GM10847 (cell line): ENCODE data around the gene SURF1.

Experiments
- POLR2A ChIP-seq: IDR thresholded peaks from 2 replicates; pipeline ENCODE4 v1.6.1; 2011; ENCODE audit not compliant: insufficient read length; ENCODE audit errors: extremely low read depth

The SURF1 gene

DNA sequence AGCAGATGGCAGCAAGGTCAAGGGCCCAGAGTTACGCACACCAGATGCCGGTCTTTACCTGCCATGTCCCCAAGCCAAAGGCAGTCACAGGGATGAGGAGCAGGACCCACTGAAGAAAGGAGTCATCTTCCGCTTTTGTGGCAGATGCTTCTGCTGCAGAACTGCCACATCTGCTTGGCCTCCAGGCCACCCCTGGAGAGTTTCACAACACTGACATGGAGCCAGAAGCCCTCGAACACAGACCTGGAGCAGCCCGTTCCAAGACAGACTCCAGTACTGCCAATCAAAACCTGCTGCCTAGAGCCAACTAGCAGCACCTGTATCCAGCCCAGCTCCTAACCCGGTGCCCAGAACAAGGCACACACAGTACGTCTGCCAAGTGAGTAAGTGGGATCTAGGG is 1.5 kb downstream of the SURF1 start:
- TF ChIP-seq POLR2A = no peak

- no peak for TF ChIP-seq POLR2A
These were observed 2.7 kb downstream of the SURF1 start for GRCh38 chr9:133353548-133353947.

DNA sequence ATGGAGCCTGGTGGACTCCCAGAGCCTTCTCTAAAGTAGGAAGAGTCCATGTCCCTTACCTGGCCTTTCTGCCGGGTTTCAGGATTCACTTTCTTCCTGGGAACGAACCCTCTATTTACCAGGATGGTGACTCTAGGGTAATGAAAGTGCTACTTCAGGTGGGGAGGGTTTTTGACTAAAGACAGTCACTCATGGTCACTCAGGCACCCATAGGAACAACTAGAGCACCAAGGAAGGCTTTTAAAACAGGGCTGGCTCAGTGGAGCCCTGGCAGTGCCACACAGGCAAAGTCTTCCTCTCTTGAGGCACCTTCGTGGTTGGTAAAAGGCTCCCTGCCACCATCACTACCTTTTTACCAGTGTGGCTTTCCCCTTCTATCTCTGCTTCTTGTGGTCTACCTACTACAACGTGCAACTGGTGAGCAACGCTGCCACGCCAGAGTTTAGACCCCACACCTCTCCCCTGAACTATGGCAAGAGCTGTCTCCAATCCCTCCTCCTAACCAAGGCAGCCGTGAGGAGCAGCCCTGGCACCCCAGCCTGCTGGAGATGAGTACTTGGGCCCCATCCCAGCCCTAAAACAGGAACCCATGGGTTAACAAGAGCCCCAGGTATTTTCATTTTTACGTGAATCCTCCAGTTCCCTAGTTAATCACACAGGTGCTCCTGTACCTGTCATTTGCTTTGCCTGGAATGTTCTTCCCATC is 3.5 kb downstream of the SURF1 start:
- peak; percentile 30 for TF ChIP-seq POLR2A

- peak; percentile 10 for TF ChIP-seq POLR2A
These were observed 4.2 kb downstream of the SURF1 start for GRCh38 chr9:133351908-133352634.

DNA sequence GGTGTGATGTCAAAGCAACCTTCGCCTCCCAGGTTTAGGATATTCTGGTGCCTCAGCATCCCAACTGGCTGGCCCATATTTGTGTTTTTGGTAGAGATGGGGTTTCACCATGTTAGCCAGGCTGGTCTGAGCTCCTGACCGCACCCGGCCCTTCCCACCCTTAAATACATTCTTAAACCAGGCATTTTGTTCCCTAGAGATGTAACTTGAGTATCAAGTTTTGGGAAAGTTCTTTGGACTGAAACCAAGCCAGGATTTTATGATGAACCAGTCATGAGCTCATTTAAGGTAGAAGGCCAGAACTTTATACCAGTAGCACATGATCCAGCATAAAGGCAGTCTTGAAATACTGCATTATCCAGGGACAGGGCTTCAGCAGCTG is 4.8 kb downstream of the SURF1 start:
- TF ChIP-seq POLR2A = no peak

DNA sequence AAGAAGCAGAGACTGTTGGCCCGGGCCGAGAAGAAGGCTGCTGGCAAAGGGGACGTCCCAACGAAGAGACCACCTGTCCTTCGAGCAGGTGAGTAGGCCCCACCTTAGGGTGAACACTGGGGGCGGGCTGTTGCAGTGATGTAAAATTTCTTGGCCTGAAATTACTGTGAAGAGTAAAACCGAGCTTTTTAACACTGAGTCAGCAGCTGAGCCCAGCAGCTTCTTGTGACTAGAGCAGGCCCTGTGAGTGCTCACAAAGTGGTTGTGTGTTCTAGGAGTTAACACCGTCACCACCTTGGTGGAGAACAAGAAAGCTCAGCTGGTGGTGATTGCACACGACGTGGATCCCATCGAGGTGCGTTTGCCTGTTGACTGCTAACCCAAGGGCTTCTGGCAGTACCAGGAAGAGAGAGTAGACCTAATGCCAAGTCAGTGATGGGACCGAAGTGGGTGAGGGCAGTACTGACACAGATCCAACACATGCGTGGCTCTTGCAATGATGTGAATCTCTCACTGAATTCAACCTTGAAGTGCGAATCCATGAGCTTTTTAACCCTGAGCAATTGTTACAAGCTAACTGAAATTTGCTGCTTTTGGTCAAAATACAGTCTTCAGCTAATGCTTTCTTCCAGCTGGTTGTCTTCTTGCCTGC is 6.2 kb downstream of the SURF1 start:
- TF ChIP-seq POLR2A = no peak

GRCh38 chr9:133348718-133349573 is 7.3 kb downstream of the SURF1 start:
- no peak for TF ChIP-seq POLR2A

- TF ChIP-seq POLR2A = peak; percentile 98
These were observed 8.1 kb downstream of the SURF1 start, which contains the start of the genes MED22 and RPL7A for GRCh38 chr9:133347985-133348717. TSS of gene MED22 (minus strand) at chr9:133348131. CDS start at chr9:133346662, 1,469 bp downstream. TSS of gene RPL7A (plus strand) at chr9:133348218. CDS start at chr9:133348244, 26 bp downstream.

DNA sequence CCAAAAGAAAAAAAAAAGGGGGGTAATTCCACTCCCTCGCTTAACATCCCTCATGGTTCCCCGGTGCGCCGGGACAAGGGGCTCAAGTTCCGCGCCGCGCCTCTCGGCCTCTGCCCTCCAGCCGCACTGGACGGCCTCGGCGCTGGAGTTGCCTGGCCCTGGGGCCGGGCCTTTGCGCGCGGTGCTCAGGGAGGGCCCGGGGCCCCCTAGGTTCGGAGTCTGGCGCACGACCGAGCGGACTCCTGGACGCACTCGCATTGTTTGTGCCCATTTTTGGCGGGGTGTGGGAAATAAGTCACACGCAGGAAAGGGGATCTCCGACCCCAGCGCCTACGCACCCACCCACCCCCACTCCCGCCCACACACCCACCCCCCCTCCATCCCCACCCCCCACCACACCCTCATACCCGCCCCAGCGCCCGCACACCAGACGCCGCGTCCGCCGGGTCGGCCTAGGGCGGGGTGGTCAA is 8.7 kb downstream of the SURF1 start:
- TF ChIP-seq POLR2A = no peak

- TF ChIP-seq POLR2A = no peak
These were observed 10.1 kb downstream of the SURF1 start for GRCh38 chr9:133346021-133346785.

DNA sequence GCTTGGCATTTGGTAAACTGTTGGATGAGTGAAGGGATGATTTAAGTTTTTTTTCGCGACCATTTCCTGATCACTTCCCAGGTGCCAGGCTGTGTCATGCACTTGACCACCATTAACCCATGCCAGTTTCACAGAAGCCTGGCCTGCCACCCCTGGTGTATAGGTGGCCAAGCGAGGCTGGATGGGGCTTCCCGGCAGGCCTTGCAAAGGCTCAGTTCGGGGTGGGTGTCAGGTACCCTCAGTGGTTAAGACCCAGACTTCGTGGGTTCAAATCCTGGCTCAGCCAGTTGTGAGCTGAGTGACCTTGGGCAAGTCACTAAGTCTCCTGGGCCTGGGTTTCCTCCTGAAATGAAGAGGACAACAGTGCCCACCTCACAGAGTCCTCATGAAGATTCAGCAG is 10.7 kb downstream of the SURF1 start:
- no peak for TF ChIP-seq POLR2A

DNA sequence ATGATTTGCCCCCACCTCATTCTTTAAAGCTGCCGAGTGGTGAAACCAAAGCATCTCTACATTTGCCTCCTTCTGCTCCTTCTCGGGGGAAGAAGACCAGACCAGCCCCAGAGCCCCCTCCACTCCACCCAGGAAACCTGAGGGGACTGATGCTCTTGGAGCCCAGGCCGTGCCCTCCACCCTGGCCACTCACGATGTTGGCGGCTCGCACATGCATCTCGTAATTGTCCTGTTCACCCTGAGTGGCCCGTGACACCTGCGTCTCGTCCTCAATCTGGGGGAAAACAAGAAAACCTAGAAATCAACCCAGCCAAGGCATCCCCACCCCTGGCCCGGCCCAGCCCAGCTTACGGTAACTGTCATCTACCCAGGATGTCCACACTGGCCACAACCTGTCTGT is 11.3 kb downstream of the SURF1 start:
- no peak for TF ChIP-seq POLR2A

DNA sequence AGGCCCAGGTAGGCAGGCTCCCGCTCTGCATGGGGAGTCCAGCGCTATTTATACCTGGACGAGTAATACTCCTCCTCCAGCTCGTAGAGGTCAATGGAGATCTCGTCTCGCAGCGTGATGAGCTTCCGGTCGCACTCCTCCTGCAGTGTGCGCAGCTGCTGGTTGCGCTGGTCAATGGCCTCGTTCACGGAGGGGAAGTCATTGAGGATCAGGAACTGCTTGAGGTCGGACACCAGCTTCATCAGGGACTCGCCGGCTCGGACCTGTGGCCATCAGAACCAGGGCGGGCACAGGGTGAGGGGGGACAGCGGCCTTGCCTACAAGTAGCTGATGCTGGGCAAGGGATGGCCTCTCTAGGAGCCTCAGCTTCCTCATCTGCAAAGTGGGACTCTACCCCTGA is 12.2 kb downstream of the SURF1 start:
- no peak for TF ChIP-seq POLR2A

- TF ChIP-seq POLR2A = no peak
These were observed 13.7 kb downstream of the SURF1 start for GRCh38 chr9:133342570-133342969.
